Body of pancreas (tissue), 4 donors: ENCODE results near the gene BPIFB2.

Source experiments
- CTCF ChIP-seq, 7 experiments: fragments of 450-650 bp in 4 of 7; fragments of 200-600 bp in 3 of 7; sonication (generic) in 3 of 7; IDR thresholded peaks; one replicate each; pipeline ENCODE4 v1.5.1; 2016 to 2019; ENCODE audit warnings: antibody characterized with exemption in 7 of 7
- POLR2A ChIP-seq, 3 donors: fragments of 450-650 bp; IDR thresholded peaks; one replicate each; pipeline ENCODE4 v1.6.1; 2016; ENCODE audit warnings: antibody characterized with exemption in 3 of 3, mild to moderate bottlenecking in 2 of 3

GRCh38 chr20:33042983-33043730, 35.7 kb downstream of the BPIFB2 start:
- TF ChIP-seq CTCF (IDR thresholded peaks at IDR 0.05) (no peak), POLR2A (IDR thresholded peaks at IDR 0.05) (no peak)
